Heart left ventricle (tissue), 16 donors: Measurements from ENCODE around the gene CHST2. TPM values are rescaled to one million over a fixed set of nuclear protein-coding genes. Genes with fewer than 3 reads are reported as not detected.
A peak's percentile ranks its signal among the peaks of the same experiment; 100 is the strongest.

Experiments
- ATAC-seq, 4 donors: fragments of 200-7000 bp; cut with Tn5 transposase; one replicate each; pipeline ENCODE4 v1.9.1; 2020 to 2022; ENCODE audit warnings: moderate library complexity in 4 of 4, mild to moderate bottlenecking in 3 of 4, moderate number of reproducible peaks in 1 of 4
- DNase-seq, 5 donors: peaks; one replicate each; pipeline ENCODE4 v3.0.0-alpha.2; 2020
- H3K27ac ChIP-seq, 12 donors: fragments of 200-600 bp; sonication (generic) in 4 of 12; one replicate each; pipeline versions ENCODE4 v1.5.0 to v1.8.0; 2016 to 2022; ENCODE audit warnings: mild to moderate bottlenecking in 2 of 12
- H3K27me3 ChIP-seq, 9 donors: fragments of 200-600 bp; sonication (generic) in 2 of 9; one replicate each; pipeline versions ENCODE4 v1.5.1 to v1.8.0; 2016 to 2022; ENCODE audit warnings: mild to moderate bottlenecking in 3 of 9
- H3K36me3 ChIP-seq, 9 donors: fragments of 200-600 bp; sonication (generic) in 2 of 9; one replicate each; pipeline versions ENCODE4 v1.5.0 to v1.8.0; 2018 to 2022; ENCODE audit warnings: mild to moderate bottlenecking in 2 of 9
- H3K4me1 ChIP-seq, 12 donors: fragments of 200-600 bp; sonication (generic) in 4 of 12; one replicate each; pipeline versions ENCODE4 v1.5.0 to v1.8.0; 2016 to 2022; ENCODE audit warnings: mild to moderate bottlenecking in 3 of 12
- H3K4me3 ChIP-seq, 12 donors: fragments of 200-600 bp; sonication (generic) in 4 of 12; one replicate each; pipeline versions ENCODE4 v1.5.0 to v1.8.0; 2017 to 2022; ENCODE audit warnings: mild to moderate bottlenecking in 9 of 12, moderate library complexity in 4 of 12
- H3K9me3 ChIP-seq, 12 donors: fragments of 200-600 bp; sonication (generic) in 4 of 12; one replicate each; pipeline versions ENCODE4 v1.5.0 to v1.8.0; 2016 to 2022; ENCODE audit warnings: mild to moderate bottlenecking in 1 of 12
- CTCF ChIP-seq, 12 donors: fragments of 200-600 bp; sonication (generic) in 4 of 12; IDR thresholded peaks; one replicate each; pipeline versions ENCODE4 v1.5.0 to v1.8.0; 2018 to 2022; ENCODE audit warnings: antibody characterized with exemption in 12 of 12, mild to moderate bottlenecking in 5 of 12
- POLR2A ChIP-seq, 2 donors: fragments of 450-650 bp; IDR thresholded peaks; one replicate each; pipeline ENCODE4 v1.6.1; 2017; ENCODE audit warnings: antibody characterized with exemption in 2 of 2, mild to moderate bottlenecking in 2 of 2, moderate library complexity in 2 of 2
- WGBS, 4 donors: extraction: QIAGEN DNeasy Blood & Tissue Kit in 2 of 4; methylation state at CpG; one replicate each; pipeline versions ENCODE4 v1.1.5 to v1.1.7; 2013 to 2018; 5-methylcytosine and 5-hydroxymethylcytosine counted together
- intact Hi-C, 10 donors: fragments of 100-400 bp; cut with DNase I; formaldehyde crosslinking; loops; one replicate each; pipeline versions ENCODE4 v1.11.1 to v1.14.2; 2022
- polyA plus RNA-seq, 2 donors: library from polyadenylated mRNA; stranded (reverse); fragments of 200-250 nt; gene quantifications; one replicate each; pipeline ENCODE4 v1.2.3, GENCODE V29; 2013
- total RNA-seq, 9 donors: library from RNA; depleted of rRNA in 2 of 9; stranded (reverse); fragments of >200 nt in 2 of 9; fragmentation: NEBNext Ultra II Directional in 3 of 9; extraction: Animal tissue kit (Norgen Biotek cat#: 25700) in 3 of 9; gene quantifications; one replicate each; pipeline versions ENCODE4 v1.1.0 to v1.2.4, GENCODE V29; 2016 to 2023
- donor health status: ischemic (EF 13 %, LVEDD 7.1; RV severe dilation, severe dysfunction).
- donor health status: healthy with polysubstance abuse.
- donor health status: DM: no; HTN: yes; CAD: no.
- donor health status: DM: no; HTN: no; CAD: no.
- donor health status: ischemic (EF 25% LVEDD 6.9; RV normal size, moderate dysfunction).
- donor health status: ischemic (EF 25% LVEDD 5.7; RV mildly dilated, moderate dysfunction).
- donor health status: healthy.
- donor health status: DM: yes; HTN: yes; CAD: no.
- donor health status: ischemic (EF 35%, LVEDD 5.7; RV mildly dilated, moderate dysfunction).
- donor health status: nonischemic (EF 11% LVEDD 7.7; RV severe dilation, severe dysfunction).
- donor health status: DM: yes; HTN: yes; CAD: no.
- donor health status: PGD.
- donor health status: ischemic (EF 29% LVEDD 5.4; RV normal size, mild dysfunction).
- donor health status: nonischemic (EF 23%, LVEDD 6.1; RV moderate dilation, normal function).

CHST2 gene
- total and polyA plus RNA-seq, 11 donors = 0.84 to 8.7 (median 2.4) TPM

GRCh38 chr3:143172795-143173145 is 53.2 kb downstream of the CHST2 start:
- Histone ChIP-seq H3K27me3 (no peaks in the 10 kb centered on the region), H3K4me1 (peaks cover 0 to 47% (median 0%) of the 10 kb centered on the region in 12 donors), H3K9me3 (peaks cover 0 to 16% (median 3%) of the 10 kb centered on the region in 12 donors), H3K36me3 (no peaks in the 10 kb centered on the region), H3K4me3 (no peak overlapping the region), H3K27ac (peak overlapping the region in 5 of 12 donors; percentile 5 to 81 (median 64))
- 67 to 75% (median 70%) methylated on average over 2 of the region's 2 CpGs for WGBS, 4 donors
- ATAC-seq (no peak), DNase-seq (no peak)
- intact Hi-C loops = no loop called here
- TF ChIP-seq CTCF (IDR thresholded peaks at IDR 0.05) (no peak), POLR2A (IDR thresholded peaks at IDR 0.05) (no peak)

GRCh38 chr3:143173242-143173641 is 53.7 kb downstream of the CHST2 start:
- DNase-seq (no peak), ATAC-seq (no peak)
- TF ChIP-seq POLR2A (IDR thresholded peaks at IDR 0.05) = no peak
- TF ChIP-seq CTCF (IDR thresholded peaks at IDR 0.05) = no peak
- Histone ChIP-seq H3K27ac (peak overlapping the region in 2 of 12 donors; percentile 64 to 75), H3K4me3 (no peak overlapping the region), H3K27me3 (no peaks in the 10 kb centered on the region), H3K9me3 (peaks cover 0 to 16% (median 3%) of the 10 kb centered on the region in 12 donors), H3K4me1 (peaks cover 0 to 45% (median 0%) of the 10 kb centered on the region in 12 donors), H3K36me3 (no peaks in the 10 kb centered on the region)
- 57 to 74% (median 62%) methylated on average over 1 of the region's 1 CpG for WGBS, 4 donors
- intact Hi-C loops = no loop called here

Other genes with a start within 250 kb of the CHST2 start
- 100 to 1,000 TPM in 2 of 9 donors, 10 to 100 TPM in 7; 49.2 to 152 (median 70.7) TPM for gene PCOLCE2, start 230.7 kb upstream of the CHST2 start, total RNA-seq
- gene PCOLCE2, start 230.7 kb upstream of the CHST2 start, polyA plus RNA-seq = 10 to 100 TPM; 47.5 to 60.1 TPM
- 10 to 100 TPM; 11.0 to 20.5 (median 14.7) TPM for gene PAQR9, start 156.1 kb upstream of the CHST2 start, total RNA-seq
- gene PAQR9, start 156.1 kb upstream of the CHST2 start, polyA plus RNA-seq = 1 to 10 TPM; 5.0 to 7.8 TPM
- 10 to 100 TPM; 25.8 to 42.0 (median 33.5) TPM for gene U2SURP, start 118.2 kb upstream of the CHST2 start, total RNA-seq
- gene U2SURP, start 118.2 kb upstream of the CHST2 start, polyA plus RNA-seq = 10 to 100 TPM; 17.4 to 21.1 TPM